Stimulated activated CD4-positive, alpha-beta T cell treated with anti-CD3 and anti-CD28 coated beads, Interleukin-4, amount 100 ng/mL, for 1 hour (primary cell): Measurements from ENCODE around the gene IFIT1.
"Not testable (repeated sequence)": the region's sequence is repeated elsewhere in the genome, so short reads cannot be mapped to it uniquely, and the experiment has no call there.

Experiments
- DNase-seq: peaks from one replicate; pipeline ENCODE4 v3.0.0-alpha.2; 2020

The IFIT1 gene

DNA sequence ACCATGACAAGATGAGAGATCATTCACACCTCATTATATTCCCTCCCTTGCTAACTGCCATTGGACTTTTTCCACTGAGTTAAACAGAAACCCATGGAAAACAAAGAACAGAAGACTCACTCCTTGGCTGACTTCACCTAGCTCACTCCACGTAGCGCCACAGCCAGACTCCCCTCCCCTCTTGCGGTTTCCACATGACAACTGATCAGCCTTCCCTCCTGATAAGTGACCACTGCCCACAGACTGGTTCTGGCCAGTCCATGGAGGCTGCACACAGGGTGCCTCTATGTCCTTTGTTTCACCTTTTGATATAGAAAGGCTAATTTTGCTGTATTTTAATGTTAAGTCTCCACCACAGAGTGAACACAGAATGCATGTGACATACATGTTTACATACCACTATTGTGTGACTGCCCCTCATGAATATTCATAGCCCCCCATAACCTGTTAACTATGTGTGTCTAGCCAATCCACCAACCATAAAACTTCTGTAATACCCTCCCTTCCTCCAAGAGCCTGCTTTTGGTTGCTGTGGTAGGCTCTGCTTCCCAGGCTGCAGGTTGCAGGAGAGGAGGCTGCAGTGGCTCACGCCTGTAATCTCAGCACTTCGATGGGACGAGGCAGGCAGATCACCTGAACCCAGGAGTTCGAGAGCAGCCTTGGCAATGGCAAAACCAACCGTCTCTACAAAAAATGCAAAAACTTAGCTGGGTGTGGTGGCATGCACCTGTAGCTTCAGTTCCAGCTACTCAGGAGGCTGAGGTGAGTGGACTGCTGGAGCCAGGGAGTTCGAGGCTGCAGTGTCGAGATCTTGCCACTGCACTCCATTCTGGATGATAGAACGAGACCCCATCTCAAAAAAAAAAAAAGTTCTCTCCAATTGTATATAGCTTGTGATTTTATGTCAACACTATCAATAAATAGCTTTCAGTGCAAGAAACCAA, 12.0 kb downstream of the IFIT1 start:
- DNase-seq = no peak

DNA sequence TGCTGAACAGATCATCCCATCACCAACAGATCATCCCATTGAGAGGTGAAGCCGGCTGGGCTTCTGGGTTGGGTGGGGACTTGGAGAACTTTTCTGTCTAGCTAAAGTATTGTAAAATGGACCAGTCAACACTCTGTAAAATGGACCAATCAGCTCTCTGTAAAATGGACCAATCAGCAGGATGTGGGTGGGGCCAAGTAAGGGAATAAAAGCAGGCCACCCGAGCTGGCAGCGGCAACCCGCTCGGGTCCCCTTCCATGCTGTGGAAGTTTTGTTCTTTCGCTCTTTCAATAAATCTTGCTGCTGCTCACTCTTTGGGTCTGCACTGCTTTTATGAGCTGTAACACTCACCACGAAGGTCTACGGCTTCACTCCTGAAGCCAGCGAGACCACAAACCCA, 13.8 kb downstream of the IFIT1 start:
- not testable (repeated sequence) for DNase-seq

DNA sequence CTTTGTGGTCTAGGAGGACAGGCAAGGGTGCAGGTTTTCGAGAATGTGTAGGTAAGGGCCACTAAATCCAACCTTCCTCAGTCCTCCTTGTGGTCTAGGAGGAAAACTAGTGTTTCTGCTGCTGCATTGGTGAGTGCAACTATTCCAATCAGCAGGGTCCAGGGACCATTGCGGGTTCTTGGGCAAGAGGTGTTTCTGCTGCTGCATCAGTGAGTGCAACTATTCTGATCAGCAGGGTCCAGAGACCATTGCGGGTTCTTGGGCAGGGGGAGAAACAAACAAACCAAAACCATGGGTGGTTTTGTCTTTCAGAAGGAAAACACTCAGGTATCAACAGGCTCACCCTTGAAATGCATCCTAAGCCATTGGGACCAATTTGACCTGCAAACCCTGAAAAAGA, 15.4 kb downstream of the IFIT1 start:
- DNase-seq = not testable (repeated sequence)

DNA sequence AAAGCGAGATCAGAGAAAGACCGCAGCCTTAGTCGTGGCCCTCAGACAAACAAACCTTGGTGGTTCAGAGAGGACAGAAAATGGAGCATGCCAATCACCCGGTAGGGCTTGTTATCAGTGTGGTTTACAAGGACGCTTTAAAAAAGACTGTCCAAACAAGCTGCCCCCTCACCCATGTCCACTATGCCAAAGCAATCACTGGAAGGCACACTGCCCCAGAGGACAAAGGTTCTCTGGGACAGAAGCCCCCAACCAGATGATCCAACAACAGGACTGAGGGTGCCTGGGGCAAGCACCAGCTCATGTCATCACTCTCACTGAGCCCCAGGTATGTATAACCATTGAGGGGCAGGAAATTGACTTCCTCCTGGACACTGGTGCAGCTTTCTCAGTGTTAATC, 16.9 kb downstream of the IFIT1 start:
- not testable (repeated sequence) for DNase-seq

DNA sequence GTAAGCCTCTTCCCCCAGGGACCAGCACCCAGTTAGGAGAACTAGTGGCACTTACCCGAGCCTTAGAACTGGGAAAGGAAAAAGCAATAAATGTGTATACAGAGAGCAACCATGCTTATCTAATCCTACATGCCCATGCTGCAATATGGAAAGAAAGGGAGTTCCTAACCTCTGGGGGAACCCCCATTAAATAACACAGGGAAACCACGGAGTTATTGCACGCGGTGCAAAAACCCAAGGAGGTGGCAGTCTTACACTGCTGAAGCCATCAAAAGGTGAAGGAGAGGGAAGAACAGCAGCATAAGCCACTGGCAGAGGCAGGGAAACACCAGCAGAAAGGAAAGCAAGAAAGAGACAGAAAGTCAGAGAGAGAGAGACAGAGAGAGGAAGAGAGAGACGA, 18.1 kb downstream of the IFIT1 start:
- DNase-seq = not testable (repeated sequence)

DNA sequence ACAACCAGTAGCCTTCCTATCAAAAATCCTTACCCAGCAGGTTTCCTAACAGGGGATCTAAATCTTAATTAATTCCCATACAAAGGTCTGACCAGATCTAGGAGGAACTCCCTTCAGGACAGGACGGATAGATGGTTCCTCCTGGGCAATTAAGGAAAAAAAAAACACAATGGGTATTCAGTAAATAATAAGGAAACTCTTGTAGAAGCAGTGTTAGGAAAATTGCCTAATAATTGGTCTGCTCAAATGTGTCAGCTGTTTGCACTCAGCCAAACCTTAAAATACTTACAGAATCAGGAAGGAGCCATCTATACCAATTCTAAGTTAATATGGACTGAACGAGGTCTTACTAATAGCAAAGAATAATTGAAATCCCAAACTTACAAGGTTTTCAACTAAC, 18.7 kb downstream of the IFIT1 start:
- DNase-seq = not testable (repeated sequence)

DNA sequence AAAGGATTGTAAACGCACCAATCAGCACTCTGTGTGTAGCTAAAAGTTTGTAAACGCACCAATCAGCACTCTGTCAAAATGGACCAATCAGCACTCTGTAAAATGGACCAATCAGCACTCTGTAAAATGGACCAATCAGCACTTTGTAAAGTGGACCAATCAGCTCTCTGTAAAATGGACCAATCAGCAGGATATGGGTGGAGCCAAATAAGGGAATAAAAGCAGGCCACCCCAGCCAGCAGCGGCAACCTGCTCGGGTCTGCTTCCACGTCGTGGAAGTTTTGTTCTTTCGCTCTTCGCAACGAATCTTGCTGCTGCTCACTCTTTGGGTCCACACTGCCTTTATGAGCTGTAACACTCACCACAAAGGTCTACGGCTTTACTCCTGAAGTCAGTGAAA, 19.9 kb downstream of the IFIT1 start:
- DNase-seq = peak; percentile 21

DNA sequence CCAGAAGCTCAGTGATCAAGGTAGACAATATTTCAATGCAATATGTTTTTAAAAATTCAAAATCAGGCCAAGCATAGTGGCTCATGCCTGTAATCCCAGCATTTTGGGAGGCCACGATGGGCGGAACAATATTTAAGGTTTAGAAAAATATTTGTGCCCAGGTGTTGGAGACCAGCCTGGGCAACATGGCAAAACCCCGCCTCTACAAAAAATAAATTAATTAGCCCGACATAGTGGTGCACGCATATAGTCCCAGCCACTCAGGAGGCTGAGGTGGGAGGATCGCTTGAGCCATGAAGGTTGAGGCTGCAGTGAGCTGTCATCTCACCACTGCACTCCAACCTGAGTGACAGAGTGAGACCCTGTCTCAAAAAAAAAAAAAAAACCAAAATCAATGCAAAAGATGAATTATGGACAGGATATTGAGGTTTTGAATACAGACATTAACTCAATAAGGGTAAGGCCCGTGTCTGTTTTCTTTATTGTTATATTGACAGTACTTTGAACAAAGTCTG, 21.0 kb downstream of the IFIT1 start:
- DNase-seq = no peak

DNA sequence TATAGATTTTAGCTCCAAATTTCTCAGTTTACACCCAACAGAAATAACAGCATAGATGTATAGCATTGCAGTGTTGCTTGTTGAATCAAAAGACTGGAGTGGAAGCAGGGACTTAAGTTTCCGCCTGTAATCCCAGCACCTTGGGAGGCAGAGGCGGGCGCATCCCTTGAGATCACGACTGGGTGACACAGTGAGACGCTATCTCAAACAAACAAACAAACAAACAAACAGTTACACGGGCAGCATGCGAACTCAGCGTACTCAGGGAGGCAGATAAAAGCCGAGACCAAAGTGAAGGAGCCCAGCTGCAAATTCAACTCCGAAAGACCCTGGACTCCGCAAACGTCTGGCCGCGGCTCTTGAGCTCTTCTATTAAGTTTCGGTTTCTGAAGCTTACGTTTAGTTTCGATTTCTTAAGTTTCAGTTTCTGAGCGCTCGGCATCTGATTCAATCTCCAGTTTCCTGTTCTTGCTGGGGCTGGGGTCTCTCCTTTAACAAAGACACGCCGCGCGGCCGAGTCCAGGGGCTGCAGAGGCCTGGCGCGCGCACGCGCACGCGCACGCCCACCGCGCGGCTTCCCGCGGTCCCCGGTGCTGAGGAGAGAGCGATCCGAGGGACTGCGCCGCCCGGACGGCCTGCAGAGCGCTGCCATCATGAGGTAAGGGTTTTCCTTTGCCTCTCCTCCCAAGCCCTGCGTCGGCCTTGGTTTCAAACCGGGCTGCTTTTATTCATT, 21.9 kb downstream of the IFIT1 start, which contains the start of gene IFIT5:
IFIT5 (plus strand) TSS at position 423 of the 733 bp plus-strand sequence; CDS start at position 654, 231 bp downstream.
- DNase-seq = peak; percentile 59

DNA sequence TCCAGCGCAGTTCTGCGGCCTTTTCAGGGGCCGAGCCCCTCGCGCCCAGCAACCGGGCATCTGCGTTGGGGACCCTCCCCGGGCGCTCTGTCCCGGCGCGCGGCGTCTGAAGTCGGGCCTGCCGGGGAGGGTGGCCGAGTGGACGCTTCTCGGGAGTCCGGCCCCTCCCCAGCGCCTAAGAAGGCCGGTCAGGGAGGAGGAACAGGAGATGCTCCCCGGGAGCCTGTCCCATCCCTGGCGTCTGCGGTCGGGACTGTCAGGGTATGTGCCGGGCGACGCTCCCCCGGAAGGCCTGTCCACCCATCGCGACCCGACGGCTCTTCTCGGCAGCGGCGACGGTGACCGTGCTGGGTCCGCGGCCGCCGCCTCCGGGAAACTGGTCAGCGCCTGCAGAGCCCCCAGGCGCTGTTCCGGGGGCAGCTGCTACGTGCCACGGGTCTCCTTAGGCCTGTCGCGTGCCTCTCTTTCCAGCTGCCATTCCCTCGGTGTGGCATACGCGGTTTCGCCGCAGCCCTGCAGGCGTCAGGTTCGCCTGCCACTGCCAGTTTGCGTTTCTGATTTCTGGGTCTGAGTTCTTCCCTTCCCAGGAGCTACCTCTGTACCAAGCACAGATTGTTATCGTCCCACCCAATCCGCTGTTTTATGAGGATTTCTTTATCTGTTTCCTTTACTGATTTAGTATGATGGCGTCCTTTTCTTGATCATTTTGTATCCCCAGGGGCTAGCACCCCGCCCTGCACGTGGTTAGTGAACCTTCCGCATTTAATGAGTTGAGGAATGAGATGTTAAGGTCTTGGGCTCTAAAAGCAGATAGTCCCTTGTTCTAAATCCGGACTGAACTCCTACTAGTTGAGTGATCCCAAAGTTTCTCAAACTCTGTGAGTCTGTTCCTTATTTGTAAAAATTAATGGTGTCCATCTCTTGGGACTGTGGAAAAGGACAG, 22.7 kb downstream of the IFIT1 start:
- DNase-seq = peak; percentile 37

DNA sequence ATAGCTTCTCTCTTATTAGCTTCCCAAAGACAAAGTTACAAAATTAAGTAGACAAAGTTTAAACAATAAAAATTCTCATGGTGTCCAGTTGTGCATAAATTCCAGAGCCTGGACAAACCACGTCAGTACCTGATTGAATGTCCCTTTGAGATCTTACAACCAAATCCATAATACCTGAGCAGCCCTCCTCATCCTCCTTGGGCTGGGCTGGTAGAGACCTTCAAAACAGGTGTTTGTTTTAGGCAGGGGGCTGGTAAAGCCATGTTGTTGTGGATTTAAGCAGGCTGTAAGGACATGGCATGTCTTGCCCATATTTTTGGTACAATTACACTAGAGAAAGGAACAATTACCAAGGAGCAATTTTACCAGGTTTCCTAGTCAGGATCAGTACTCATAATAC, 24.0 kb downstream of the IFIT1 start:
- no peak for DNase-seq

DNA sequence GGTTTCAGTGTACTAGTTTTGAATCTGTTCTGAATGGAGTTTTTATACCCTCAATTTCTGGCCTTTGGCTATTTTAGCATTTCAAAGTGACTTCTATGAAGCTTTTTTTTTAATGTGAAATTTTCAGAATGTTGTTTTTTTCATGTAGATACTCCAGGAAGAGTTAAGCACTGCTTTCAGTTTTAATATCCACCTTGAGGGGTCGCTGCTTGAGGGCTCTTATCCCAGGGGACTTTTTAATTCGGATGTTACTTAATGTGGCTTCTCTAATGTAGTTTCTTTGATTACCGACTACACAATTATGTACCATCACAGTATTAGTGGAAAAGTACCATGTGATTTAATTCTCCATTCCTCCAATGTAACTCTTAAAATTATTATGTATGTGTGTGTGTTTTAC, 27.1 kb downstream of the IFIT1 start:
- DNase-seq = no peak

DNA sequence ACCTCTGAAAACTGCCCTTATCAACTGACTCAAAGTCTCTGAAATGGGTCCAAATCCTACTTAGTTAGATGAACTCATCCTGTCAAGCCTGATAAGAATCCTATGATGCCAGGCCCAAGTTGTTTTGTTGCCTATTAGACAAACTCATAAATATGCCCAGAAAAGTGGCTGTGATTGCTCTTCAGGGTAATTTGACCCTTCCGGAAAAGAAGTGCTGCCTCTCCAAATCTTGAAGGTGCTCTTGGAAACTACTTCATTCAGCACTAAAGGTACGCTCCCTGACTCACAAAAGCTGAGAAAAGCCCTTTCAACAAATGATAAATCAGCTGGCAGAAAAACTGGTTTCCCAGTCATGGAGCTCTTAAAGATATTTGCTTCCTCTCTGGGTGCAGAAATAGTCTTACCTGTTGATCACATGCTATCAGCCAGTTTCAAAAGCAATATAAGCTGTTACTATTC, 28.6 kb downstream of the IFIT1 start:
- DNase-seq = no peak

DNA sequence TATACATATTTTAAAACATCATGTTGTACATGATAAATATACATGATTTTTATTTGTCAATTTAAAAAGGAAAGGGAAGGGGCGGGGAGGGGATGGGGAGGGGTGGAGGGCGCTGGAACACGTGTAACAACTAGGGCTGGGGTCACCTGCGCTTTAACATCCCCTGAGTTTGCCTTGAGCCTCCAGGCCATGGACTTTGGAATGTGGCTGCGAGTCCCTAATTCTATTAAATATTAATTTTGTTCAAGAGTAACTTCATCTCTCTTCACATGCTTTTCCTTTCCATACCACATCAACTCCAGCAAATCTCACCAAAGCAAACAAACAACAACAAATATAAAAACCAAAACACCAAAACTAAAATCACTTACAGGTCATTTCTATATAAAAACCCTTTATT, 32.6 kb downstream of the IFIT1 start:
- no peak for DNase-seq

DNA sequence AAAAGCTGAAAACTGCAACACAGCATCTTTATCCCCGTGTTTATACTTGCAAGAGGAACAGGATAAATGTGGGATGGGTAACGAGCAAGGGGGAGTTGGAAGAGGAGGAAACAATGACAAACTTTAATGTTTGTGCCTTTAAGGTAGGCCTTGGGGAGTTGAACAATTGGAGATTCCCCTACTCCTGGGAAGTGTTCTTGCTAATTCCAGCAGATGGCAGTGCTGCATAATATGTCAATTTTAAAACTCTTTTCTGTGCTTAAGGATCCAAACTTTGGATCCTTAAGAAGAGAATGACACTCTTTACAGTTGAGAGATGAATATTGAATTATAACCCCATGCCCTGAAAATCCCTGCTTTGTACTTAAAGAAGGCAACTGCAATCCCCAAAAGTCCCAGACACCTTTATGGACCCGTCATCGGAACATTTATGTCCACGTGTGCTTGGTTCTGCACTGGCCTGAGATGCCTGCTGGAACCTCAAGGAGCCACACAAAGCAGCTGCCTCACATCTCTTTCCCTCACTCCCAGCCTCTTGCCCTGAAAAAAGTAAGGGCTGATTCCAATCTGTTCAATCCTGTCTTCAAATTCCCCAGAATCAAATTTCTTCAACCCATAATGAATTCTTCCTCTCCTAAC, 33.9 kb downstream of the IFIT1 start:
- no peak for DNase-seq

DNA sequence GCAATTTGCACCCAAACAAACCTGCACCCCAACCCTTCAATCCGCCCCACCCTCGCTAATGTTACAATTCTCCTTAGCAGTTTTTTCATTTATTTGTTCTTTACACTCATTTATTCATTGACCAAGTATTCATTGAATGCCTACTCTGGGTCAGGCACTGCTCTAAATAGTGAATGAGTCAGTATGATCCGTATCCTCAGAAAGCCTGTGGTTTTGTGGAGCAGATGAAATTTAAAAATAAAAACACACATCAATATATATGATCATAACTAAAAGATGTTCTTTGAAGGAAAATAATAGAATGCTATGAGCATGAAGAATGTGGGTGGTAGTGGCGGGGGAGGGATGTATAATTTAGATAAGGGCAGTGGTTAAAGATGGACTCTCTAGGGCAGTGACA, 35.2 kb downstream of the IFIT1 start:
- DNase-seq = no peak

DNA sequence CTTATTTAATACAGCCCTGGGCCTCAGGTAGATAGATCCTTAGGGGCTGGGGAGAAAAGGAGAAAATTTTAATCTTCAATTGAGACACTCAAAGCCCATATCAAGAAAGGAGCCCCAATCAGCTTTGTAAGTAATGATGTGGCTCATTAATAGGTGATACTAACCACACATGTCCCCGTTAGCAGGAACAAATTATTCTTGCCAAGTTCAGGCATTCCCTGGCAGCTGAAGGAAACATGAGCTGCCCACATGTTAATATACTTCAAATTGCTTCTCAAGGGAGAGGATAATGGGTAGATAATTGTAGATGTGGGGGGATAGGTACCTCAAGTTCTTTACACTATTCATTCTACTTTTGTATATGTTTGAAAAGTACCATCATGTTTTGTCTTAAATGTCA, 36.5 kb downstream of the IFIT1 start:
- DNase-seq = no peak

DNA sequence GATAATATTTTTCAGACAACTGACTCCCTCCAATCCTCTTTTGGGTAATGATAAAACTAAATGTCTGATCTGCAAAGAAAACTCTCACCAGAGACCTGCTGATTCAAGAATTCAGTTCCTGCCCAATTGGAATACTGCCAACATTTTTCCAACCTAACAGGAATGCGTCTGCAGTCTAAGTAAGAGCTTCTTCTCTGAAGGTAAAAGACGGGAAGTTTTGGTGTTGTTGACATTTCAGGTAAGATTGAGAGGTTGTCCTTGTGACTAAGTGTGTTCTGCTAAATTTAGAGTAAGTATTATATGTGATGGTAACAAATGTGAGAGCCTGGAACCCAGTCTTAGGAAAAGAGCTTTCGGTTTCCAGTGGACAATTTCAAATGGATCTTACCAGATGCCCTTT, 39.6 kb downstream of the IFIT1 start:
- DNase-seq = no peak

DNA sequence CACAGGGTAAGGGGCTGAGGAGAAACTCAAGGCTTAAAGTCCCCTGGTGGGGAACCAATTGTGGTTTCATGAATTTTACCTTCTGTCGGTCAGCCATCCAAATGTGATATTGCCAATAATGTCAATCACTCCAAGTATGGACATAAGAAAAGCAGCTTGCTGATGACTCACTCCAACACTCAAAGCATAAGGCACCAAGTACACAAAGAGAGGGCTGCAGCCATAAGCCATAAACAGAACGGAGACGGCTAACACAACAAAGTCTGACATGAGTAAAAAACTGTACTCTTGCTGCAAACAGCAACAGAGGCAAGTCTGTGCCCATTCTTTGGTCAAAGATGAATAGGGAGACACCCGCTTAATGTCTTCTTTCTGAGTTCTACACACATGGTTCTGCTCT, 46.1 kb downstream of the IFIT1 start:
- DNase-seq = no peak

DNA sequence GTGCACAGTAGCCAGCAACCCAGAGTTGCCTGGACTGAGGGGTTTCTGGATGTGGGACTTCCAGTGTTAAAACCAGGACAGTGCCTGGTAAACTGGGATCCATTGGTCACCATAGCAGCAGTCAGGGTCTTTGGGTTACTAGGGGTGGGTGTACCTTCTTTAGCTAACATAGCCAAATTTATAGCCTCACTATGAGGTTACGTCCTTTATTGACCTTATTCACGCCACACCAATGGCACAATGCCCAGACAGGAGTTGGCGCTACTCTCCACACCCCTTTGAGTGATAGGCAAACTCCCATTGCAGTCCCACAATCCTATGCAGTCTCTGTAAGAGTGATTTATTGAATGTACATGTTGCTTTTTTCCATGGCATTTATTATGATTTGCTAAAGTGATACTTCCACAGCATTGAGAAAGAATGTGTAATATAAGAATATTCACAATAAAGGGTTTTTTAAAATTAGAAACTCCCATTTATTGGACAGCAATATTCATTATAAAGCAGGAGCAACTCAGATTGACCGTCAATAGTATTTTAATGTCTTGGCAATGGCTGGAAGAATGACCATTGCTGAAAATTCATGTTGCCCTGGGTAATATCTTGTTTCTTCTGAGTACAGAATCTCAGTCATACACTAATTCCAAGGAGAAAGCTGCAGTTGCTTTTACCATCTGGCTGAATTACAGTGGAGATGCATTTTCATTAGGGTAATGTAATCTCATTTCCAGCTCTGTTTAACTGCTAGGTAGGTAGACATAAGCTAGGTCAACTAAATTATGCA, 48.0 kb downstream of the IFIT1 start:
- DNase-seq = no peak

DNA sequence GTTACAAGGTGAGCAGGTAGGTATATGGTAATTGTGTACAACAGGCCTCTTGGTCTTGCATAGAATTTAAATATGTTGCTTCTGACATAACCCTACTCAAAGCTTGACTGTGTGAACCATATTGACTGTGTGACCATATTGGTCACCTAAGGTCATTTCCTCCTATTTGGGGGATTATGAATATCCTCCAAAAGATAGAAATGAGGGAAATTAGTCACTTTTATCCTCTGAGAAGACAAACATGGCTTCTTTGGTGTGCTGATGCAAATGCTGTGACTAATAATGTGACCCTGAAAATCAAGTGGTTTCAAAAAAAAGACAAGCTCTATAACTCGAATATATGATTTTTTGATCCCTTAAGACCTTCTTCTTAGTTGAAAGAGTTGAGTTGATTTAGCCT, 49.9 kb downstream of the IFIT1 start:
- DNase-seq = no peak
